B cell (primary cell): ENCODE data around the gene KLHL26.

ENCODE experiments used
- CTCF ChIP-seq: fragments of 200-600 bp; IDR thresholded peaks from one replicate; pipeline ENCODE4 v1.8.0; 2022; ENCODE audit warnings: antibody characterized with exemption, mild to moderate bottlenecking
- EZH2 ChIP-seq: IDR thresholded peaks from 2 replicates; pipeline ENCODE4 v1.6.1; 2012; ENCODE audit warnings: borderline replicate concordance, low read depth, mild to moderate bottlenecking, moderate library complexity, low read length; ENCODE audit not compliant: insufficient read depth, poor library complexity, severe bottlenecking

DNA sequence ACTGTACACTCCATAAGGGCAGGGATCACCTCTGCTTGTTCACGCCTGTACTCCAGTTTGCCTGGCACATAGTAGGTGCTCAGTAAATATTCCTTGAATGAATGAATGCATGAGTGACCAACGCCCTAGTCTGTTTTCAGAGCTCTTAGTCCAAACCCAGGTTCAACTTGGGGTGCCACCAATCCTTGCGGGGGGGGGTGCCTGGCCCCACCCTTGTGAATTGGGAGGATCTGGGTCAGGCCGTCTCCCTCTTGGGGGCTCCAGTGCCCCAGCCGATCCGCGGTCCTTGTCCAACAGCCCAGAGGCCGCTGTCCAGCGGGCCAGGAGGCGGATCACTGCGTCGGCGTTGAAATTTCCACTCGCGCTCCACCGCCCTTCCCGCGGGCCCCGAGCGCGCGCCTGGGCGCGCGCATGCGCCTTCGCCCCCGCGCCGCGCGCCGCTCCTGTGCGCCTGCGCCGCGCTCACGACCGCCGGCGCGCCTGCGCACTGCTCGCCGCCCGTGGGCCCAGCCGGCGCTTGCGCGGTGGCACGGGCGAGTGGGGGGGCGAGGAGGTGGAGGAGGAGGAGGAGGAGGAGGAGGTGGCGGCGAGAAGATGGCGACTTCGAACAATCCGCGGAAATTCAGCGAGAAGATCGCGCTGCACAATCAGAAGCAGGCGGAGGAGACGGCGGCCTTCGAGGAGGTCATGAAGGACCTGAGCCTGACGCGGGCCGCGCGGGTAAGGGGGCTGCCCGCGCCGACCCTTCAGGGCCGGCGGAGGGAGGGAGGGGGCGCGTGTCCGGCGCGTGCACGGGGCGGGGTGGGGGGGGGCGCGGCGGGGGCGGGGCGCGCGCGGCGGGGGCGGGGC, 46.5 kb downstream of the KLHL26 start, which contains the start of gene CRTC1:
- no peak for TF ChIP-seq EZH2
- TF ChIP-seq CTCF = no peak
